H9 (cell line): ENCODE measurements around the gene CTPS2. TPM values are rescaled to one million over a fixed set of nuclear protein-coding genes. Genes with fewer than 3 reads are reported as not detected.

ENCODE experiments used
- DNase-seq: peaks from one replicate; pipeline ENCODE4 v3.0.0-alpha.2; 2017
- H2AFZ ChIP-seq: one replicate; pipeline ENCODE4 v1.6.1; 2013; ENCODE audit warnings: mild to moderate bottlenecking, low read length, control low read depth, moderate library complexity
- H2AK5ac ChIP-seq: 2 replicates; pipeline ENCODE4 v1.6.1; 2013; ENCODE audit warnings: low read length, control low read depth, mixed read lengths; ENCODE audit not compliant: insufficient read length
- H2BK120ac ChIP-seq: one replicate; pipeline ENCODE4 v1.6.1; 2013; ENCODE audit warnings: low read depth, mild to moderate bottlenecking, low read length, control low read depth, inconsistent platforms; ENCODE audit not compliant: poor library complexity, severe bottlenecking
- H2BK12ac ChIP-seq: 2 replicates; pipeline ENCODE4 v1.6.1; 2013; ENCODE audit warnings: low read length, control low read depth, mixed read lengths, low read depth; ENCODE audit not compliant: insufficient read length
- H2BK15ac ChIP-seq: 2 replicates; pipeline ENCODE4 v1.6.1; 2013; ENCODE audit warnings: low read depth, low read length, control low read depth
- H2BK20ac ChIP-seq: one replicate; pipeline ENCODE4 v1.6.1; 2013; ENCODE audit warnings: low read depth, mild to moderate bottlenecking, low read length, control low read depth, inconsistent platforms; ENCODE audit not compliant: poor library complexity, severe bottlenecking
- H2BK5ac ChIP-seq: 2 replicates; pipeline ENCODE4 v1.6.1; 2013; ENCODE audit warnings: low read length, control low read depth, mixed read lengths; ENCODE audit not compliant: insufficient read length
- H3K14ac ChIP-seq: 2 replicates; pipeline ENCODE4 v1.6.1; 2013; ENCODE audit warnings: low read length, control low read depth; ENCODE audit not compliant: insufficient read depth
- H3K18ac ChIP-seq: 2 replicates; pipeline ENCODE4 v1.6.1; 2013; ENCODE audit warnings: low read depth, mild to moderate bottlenecking, mixed read lengths, low read length, control low read depth; ENCODE audit not compliant: insufficient read length
- H3K23ac ChIP-seq: 2 replicates; pipeline ENCODE4 v1.6.1; 2013; ENCODE audit warnings: low read length, control low read depth, mixed read lengths, low read depth; ENCODE audit not compliant: insufficient read length
- H3K23me2 ChIP-seq: 2 replicates; pipeline ENCODE4 v1.6.1; 2013; ENCODE audit warnings: low read depth, mild to moderate bottlenecking, mixed read lengths, low read length, control low read depth; ENCODE audit not compliant: insufficient read length, poor library complexity, severe bottlenecking
- H3K27ac ChIP-seq: 2 replicates; pipeline ENCODE4 v1.5.1; 2013; ENCODE audit warnings: low read length, control low read depth, mixed read lengths, low read depth; ENCODE audit not compliant: insufficient read length
- H3K27me3 ChIP-seq: 2 replicates; pipeline ENCODE4 v1.6.1; 2013; ENCODE audit warnings: low read length, control low read depth, inconsistent platforms; ENCODE audit not compliant: insufficient read depth
- H3K4ac ChIP-seq: 2 replicates; pipeline ENCODE4 v1.6.1; 2013; ENCODE audit warnings: low read depth, mild to moderate bottlenecking, control low read depth, inconsistent platforms, low read length, moderate library complexity
- H3K4me1 ChIP-seq: 2 replicates; pipeline ENCODE4 v1.6.1; 2013; ENCODE audit warnings: low read length, control low read depth, inconsistent platforms; ENCODE audit not compliant: insufficient read depth
- H3K4me2 ChIP-seq: 2 replicates; pipeline ENCODE4 v1.6.1; 2013; ENCODE audit warnings: low read length, control low read depth, mixed read lengths; ENCODE audit not compliant: insufficient read length, insufficient read depth
- H3K56ac ChIP-seq: 2 replicates; pipeline ENCODE4 v1.6.1; 2013; ENCODE audit warnings: low read depth, mild to moderate bottlenecking, mixed read lengths, low read length, control low read depth; ENCODE audit not compliant: insufficient read length
- H3K79me1 ChIP-seq: 2 replicates; pipeline ENCODE4 v1.6.1; 2013; ENCODE audit warnings: low read depth, mild to moderate bottlenecking, moderate library complexity, low read length, control low read depth, inconsistent platforms; ENCODE audit not compliant: insufficient read depth, poor library complexity, severe bottlenecking
- H3K79me2 ChIP-seq: 2 replicates; pipeline ENCODE4 v1.6.1; 2013; ENCODE audit warnings: low read length, control low read depth, inconsistent platforms; ENCODE audit not compliant: insufficient read depth
- H3K9ac ChIP-seq: 2 replicates; pipeline ENCODE4 v1.6.1; 2013; ENCODE audit warnings: low read length, control low read depth, mixed read lengths; ENCODE audit not compliant: insufficient read length; ENCODE audit errors: extremely low read depth
- H3K9me3 ChIP-seq: one replicate; pipeline ENCODE4 v1.6.1; 2013; ENCODE audit warnings: low read depth, low read length, inconsistent platforms; ENCODE audit not compliant: control insufficient read depth
- H3T11ph ChIP-seq: one replicate; pipeline ENCODE4 v1.6.1; 2013; ENCODE audit warnings: mild to moderate bottlenecking, low read length, control low read depth, inconsistent platforms
- H4K20me1 ChIP-seq: one replicate; pipeline ENCODE4 v1.6.1; 2013; ENCODE audit not compliant: control insufficient read depth, insufficient read length, insufficient read depth
- H4K5ac ChIP-seq: 2 replicates; pipeline ENCODE4 v1.6.1; 2013; ENCODE audit warnings: low read depth, mild to moderate bottlenecking, mixed read lengths, low read length, control low read depth; ENCODE audit not compliant: insufficient read length
- H4K8ac ChIP-seq: replicated peaks from 2 replicates; pipeline ENCODE4 v1.6.1; 2013; ENCODE audit warnings: low read length, control low read depth, mixed read lengths, low read depth; ENCODE audit not compliant: insufficient read length
- H4K91ac ChIP-seq: 2 replicates; pipeline ENCODE4 v1.6.1; 2013; ENCODE audit warnings: low read depth, mild to moderate bottlenecking, moderate library complexity, mixed read lengths, low read length, control low read depth; ENCODE audit not compliant: insufficient read length
- H3K27ac Mint-ChIP-seq, 3 experiments: 2 replicates in 2 of 3; 3 replicates in 1 of 3; pipeline ENCODE4 v1.8.0; 2020 to 2021; ENCODE audit warnings: mixed read lengths in 3 of 3, mild to moderate bottlenecking in 1 of 3, moderate library complexity in 1 of 3
- H3K27me3 Mint-ChIP-seq: 2 replicates; pipeline ENCODE4 v1.8.0; 2021; ENCODE audit warnings: low read depth, mild to moderate bottlenecking, moderate library complexity, mixed read lengths
- H3K36me3 Mint-ChIP-seq, 3 experiments: 2 replicates in 2 of 3; 3 replicates in 1 of 3; pipeline ENCODE4 v1.8.0; 2020 to 2021; ENCODE audit warnings: low read depth in 3 of 3, mixed read lengths in 3 of 3; ENCODE audit not compliant: insufficient read depth in 1 of 3
- H3K4me1 Mint-ChIP-seq, 2 experiments: 2 replicates each; pipeline ENCODE4 v1.8.0; 2020; ENCODE audit warnings: mixed read lengths in 2 of 2
- H3K4me3 Mint-ChIP-seq, 2 experiments: 2 replicates in 1 of 2; 3 replicates in 1 of 2; pipeline ENCODE4 v1.8.0; 2020 to 2021; ENCODE audit warnings: mild to moderate bottlenecking in 2 of 2, mixed read lengths in 2 of 2, moderate library complexity in 1 of 2
- H3K9me3 Mint-ChIP-seq, 2 experiments: 2 replicates in 1 of 2; 3 replicates in 1 of 2; pipeline ENCODE4 v1.8.0; 2020; ENCODE audit warnings: mild to moderate bottlenecking in 2 of 2, mixed read lengths in 2 of 2, moderate library complexity in 1 of 2
- CTCF ChIP-seq: fragments of 200-600 bp; sonication (generic); conservative IDR thresholded peaks from 3 replicates; pipeline ENCODE4 v1.8.0; 2021; ENCODE audit warnings: antibody characterized with exemption, mild to moderate bottlenecking
- WGBS: extraction: QIAGEN DNeasy Blood & Tissue Kit; methylation state at CpG from one replicate; pipeline ENCODE4 v1.1.7; 2013; ENCODE audit warnings: missing lambda C conversion rate, low lambda C conversion rate, mixed read lengths; ENCODE audit not compliant: insufficient read length; ENCODE audit errors: extremely low coverage; 5-methylcytosine and 5-hydroxymethylcytosine counted together
- total RNA-seq: library from RNA; stranded (reverse); gene quantifications from 2 replicates; pipeline ENCODE4 v1.2.1, GENCODE V29; 2021

Gene CTPS2
- total RNA-seq, 1 experiment from 2014 or later = 69.7 TPM

GRCh38 chrX:16711219-16711811 lies 1.2 kb downstream of the CTPS2 start:
- Histone ChIP-seq H4K91ac (no peak overlapping the region), H3K23me2 (peaks cover 14% of the 10 kb centered on the region), H2BK12ac (no peak overlapping the region), H2BK5ac (no peak overlapping the region), H4K5ac (no peak overlapping the region), H3K4ac (no peak overlapping the region), H3K4me2 (peak overlapping the region; percentile 88), H3T11ph (no peak overlapping the region), H3K18ac (no peak overlapping the region), H2BK20ac (no peak overlapping the region), H2AFZ (no peak overlapping the region), H3K23ac (no peak overlapping the region), H3K79me2 (peaks cover 6% of the 10 kb centered on the region; the same call in 1 of the 2 replicates), H3K27ac (no peak overlapping the region), H4K8ac (no peak overlapping the region), H3K79me1 (peaks cover 5% of the 10 kb centered on the region), H3K4me1 (no peaks in the 10 kb centered on the region; the same call in 1 of the 2 replicates), H3K56ac (no peak overlapping the region), H3K9ac (peak overlapping the region; percentile 87), H3K27me3 (no peaks in the 10 kb centered on the region), H4K20me1 (no peaks in the 10 kb centered on the region), H3K9me3 (no peaks in the 10 kb centered on the region), H3K14ac (peak overlapping the region; percentile 89; the same call in 1 of the 2 replicates), H2AK5ac (no peak overlapping the region), H2BK120ac (no peak overlapping the region), H2BK15ac (no peak overlapping the region)
- Mint-ChIP-seq H3K4me1 (peaks cover 19 to 21% of the 10 kb centered on the region in 2 experiments), H3K27ac (peak overlapping the region; percentile 81 to 89 (median 81)), H3K27me3 (no peaks in the 10 kb centered on the region), H3K4me3 (peak overlapping the region; percentile 81 to 85), H3K9me3 (no peaks in the 10 kb centered on the region; a peak in 1 of 5 replicates), H3K36me3 (peaks cover 15 to 40% (median 35%) of the 10 kb centered on the region in 3 experiments; a peak in 6 of 7 replicates)
- no CpG with 5 or more reads among the region's 9 CpGs for WGBS
- TF ChIP-seq CTCF = no peak
- no peak for DNase-seq
